Measurements from ENCODE around the gene CBR1.

CBR1 gene

GRCh38 chr21:36120304-36120888 lies 50.6 kb downstream of the CBR1 start:
- DNase-seq: no peak
